ENCODE measurements around the gene CLCN6.

The CLCN6 gene

DNA sequence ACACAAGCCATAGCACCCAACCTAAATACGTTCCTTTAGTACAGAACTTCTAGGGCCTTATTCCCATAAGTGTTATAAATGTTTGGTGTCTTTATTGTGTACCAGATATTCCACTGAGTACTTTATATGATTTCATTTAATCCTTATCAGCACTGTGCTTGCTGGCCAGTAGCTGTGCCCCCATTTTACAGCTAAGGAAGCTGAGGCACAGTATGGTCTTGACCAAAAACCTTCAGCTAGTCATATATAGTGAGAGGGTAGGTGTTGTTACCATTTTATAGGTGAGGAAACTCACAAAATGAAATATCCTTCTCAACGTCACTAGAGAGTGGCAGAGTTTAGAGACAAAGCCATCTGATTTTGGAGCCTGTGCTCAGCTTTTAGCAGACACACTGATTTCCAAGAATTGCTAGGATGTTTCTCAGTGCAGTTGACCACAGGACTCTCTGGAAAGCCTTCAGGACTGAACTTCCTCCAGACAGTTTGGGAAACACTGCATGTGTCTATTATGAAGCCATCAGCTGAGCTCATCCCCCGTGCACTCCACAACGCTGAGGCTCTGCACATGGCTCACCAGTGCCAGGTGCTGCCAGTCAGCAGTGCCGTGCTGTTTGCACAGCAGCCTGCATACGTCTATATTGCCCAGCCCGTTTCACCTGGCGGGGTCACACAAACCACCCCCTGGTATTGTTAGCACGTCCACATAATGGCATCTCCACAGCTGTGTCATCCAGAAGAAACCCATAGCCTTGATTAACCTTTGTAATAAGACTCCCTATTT lies 26.1 kb downstream of the CLCN6 start:
- DNase-seq (ENCODE audit: low read depth) = no peak

DNA sequence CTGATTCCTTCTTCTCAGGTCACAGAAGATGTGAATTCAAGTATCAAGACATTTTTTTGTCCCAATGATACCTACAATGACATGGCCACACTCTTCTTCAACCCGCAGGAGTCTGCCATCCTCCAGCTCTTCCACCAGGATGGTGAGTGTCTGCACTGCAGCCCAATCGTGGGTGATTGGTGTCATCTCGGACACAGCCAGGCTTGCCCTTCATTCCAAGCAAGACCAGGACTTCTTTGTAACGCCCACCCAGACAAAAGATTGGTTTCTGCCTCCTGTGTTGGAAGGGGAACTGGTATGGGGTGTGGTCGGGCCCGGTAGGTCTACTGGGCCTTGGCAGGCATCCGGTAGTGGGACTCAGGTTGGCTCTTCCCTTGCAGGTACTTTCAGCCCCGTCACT lies 27.5 kb downstream of the CLCN6 start:
- no peak for DNase-seq (ENCODE audit: low read depth)

DNA sequence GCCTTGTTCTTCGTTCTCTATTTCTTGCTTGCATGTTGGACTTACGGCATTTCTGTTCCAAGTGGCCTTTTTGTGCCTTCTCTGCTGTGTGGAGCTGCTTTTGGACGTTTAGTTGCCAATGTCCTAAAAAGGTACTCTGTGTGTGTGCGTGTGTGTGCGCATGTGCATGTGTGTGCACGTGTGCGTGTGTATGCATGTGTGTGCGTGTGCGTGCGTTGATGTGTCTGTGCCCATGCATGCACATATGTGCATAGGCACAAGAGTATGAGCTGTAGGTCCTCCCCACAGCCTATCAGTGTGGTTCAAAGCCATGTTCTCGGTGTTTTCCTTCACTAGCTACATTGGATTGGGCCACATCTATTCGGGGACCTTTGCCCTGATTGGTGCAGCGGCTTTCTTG lies 27.9 kb downstream of the CLCN6 start:
- no peak for DNase-seq (ENCODE audit: low read depth)

DNA sequence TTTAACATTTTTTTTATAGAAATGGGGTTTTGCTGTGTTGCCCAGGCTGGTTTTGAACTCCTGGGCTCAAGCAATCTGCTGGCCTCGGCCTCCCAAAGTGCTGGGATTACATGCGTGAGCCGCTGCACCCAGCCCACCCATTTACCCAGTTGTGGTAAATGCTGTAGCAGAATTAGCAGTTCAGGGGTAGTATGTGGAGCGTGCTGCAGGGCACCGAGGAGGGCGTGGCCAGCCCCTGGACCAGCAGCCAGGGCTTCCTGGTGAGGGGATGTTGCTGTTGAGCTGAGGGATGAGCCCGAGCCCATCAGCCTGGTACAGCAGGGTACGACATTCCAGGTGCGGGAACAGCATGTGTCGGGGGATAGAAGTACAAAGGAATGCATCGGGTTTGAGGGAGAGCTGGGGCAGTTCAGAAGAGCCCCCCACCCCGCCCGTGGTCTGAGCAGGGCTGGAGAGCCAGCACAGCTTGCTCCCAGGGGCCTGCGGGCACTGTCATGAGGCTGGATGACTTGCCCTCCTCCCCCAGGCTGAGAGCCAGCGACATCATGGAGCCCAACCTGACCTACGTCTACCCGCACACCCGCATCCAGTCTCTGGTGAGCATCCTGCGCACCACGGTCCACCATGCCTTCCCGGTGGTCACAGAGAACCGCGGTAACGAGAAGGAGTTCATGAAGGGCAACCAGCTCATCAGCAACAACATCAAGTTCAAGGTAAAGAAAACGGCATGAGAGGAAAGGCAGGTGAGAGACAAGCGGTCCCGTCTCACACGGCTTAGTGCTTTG lies 29.6 kb downstream of the CLCN6 start:
- no peak for DNase-seq (ENCODE audit: low read depth)

DNA sequence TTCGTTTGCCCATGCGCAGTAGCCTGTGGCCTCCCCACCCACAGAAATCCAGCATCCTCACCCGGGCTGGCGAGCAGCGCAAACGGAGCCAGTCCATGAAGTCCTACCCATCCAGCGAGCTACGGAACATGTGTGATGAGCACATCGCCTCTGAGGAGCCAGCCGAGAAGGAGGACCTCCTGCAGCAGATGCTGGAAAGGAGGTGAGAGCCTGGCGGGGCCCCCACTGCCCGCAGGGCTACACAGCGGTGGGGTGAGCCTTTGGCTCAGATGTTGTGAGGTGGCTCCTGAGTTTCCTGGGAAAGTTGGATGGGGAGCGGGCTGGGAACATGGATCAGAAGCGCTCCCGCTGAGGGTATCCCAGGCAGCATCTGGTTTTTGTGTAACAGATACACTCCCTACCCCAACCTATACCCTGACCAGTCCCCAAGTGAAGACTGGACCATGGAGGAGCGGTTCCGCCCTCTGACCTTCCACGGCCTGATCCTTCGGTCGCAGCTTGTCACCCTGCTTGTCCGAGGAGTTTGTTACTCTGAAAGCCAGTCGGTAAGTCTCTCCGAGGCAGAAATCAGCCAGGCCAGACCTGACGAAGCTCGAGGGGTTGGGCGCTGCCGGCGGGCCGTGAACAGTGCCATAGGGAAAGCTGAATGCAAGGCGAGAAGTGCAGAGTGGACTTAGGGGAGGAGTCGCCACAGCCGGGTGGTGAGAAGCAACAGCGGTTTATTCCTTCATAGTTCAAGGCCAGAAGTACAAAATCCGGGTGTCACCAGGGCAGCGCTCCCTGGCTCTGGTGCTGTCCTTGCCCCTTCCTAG lies 31.2 kb downstream of the CLCN6 start:
- no peak for DNase-seq (ENCODE audit: low read depth)

DNA sequence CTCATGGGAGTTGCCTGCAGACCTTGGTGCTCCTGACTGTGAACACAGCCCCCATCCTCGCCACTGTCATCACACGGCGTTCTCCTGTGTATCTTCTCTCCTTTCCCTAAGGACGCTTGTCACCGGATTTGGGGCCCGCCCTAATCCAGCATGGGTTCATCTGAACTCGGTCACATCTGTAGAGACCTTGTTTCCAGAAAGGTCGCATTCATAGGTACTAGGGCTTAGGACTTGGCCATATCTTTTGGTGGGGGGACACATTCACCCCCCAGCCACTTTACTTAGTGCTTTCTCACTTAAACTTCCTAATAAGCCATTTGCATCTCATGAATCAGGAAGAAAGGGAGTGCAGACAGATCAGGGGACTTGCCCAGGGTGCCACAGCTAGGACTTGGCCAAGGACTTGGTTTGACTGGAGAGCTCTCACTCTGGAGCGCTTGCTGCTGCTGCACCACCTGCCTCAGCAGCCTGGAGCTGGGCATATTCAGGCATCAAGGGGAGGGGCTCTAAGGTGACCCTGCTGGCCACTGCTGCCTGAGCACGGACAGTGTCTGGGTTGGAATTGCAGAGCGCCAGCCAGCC lies 31.9 kb downstream of the CLCN6 start:
- DNase-seq (ENCODE audit: low read depth) = no peak

DNA sequence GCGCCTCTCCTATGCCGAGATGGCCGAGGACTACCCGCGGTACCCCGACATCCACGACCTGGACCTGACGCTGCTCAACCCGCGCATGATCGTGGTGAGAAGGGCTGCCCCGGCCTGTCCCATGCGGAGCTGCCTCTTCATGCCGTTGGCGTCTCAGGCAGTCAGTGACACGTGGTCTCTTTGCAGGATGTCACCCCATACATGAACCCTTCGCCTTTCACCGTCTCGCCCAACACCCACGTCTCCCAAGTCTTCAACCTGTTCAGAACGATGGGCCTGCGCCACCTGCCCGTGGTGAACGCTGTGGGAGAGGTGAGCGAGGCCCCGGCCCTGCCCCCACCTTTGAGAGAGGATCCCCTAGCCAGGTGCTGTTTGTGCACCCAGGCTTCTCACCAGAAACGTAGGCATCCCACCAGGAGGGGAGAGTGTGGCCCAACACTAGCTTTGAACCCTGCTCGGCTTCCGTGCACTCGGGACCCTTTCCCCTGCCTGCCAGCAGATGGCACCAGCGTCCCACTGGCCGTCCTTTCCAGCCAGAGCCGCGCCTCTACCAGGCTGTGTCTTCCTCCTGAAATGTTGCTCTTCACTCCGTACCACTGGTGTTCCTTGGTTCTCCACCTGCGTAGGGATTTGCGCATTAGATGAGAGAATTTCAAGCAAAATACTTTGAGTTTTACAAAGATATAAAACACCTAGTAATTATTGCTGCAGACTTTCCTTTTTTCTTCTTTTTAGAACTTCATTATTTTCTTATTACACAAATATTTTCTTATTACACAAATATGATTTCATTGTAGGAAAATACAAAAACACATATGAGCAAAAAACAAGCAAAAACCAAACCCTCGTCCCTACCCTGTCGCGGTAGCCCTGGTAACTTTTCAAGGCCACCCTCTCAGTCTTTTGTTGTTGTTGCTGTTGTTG lies 32.6 kb downstream of the CLCN6 start:
- no peak for DNase-seq (ENCODE audit: low read depth)

DNA sequence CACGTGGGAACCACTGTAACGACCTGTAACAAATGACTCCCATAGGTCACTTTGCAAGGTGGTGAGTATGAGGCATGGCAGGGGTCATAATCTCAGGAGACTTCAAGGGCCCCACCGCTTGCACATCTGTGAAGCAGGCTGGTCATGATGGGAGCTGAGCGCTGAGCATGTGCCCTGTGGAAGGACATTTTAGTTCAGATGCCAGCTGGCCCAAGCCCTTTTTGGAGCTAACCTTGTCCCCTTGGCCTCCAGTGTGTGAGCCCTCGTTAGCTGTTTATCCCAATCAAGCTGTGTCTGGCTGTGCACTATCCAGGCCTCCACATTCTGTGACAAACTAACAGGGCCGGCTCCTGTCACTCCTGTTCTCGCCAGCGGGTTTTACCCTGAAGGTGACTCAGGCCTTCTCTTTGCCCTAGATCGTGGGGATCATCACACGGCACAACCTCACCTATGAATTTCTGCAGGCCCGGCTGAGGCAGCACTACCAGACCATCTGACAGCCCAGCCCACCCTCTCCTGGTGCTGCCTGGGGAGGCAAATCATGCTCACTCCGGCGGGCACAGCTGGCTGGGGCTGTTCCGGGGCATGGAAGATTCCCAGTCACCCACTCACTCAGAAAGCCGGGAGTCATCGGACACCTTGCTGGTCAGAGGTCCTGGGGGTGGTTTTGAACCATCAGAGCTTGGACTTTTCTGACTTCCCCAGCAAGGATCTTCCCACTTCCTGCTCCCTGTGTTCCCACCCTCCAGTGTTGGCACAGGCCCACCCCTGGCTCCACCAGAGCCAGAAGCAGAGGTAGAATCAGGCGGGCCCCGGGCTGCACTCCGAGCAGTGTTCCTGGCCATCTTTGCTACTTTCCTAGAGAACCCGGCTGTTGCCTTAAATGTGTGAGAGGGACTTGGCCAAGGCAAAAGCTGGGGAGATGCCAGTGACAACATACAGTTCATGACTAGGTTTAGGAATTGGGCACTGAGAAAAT lies 34.0 kb downstream of the CLCN6 start:
- DNase-seq (ENCODE audit: low read depth) = no peak

DNA sequence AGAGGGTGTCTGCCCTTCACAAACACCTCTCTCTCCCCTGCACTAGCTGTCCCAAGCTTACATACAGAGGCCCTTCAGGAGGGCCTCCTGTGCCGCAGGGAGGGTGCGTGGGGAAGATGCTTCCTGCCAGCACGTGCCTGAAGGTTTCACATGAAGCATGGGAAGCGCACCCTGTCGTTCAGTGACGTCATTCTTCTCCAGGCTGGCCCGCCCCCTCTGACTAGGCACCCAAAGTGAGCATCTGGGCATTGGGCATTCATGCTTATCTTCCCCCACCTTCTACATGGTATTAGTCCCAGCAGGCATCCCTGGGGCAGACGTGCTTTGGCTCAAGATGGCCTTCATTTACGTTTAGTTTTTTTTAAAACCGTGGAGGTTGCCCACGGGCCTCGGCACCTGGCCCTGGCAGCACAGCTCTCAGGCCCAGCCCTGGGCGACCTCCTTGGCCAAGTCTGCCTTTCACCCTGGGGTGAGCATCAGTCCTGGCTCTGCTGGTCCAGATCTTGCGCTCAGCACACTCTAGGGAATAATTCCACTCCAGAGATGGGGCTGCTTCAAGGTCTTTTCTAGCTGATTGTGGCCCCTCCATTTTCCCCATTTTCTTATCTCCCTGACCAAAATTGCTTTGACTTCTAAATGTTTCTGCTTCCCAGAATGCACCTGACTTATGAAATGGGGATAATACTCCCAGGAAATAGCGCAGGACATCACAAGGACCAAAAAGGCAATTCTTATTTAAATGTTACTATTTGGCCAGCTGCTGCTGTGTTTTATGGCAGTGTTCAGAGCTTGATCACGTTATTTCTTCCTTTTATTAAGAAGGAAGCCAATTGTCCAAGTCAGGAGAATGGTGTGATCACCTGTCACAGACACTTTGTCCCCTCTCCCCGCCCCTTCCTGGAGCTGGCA lies 35.5 kb downstream of the CLCN6 start:
- no peak for DNase-seq (ENCODE audit: low read depth)

DNA sequence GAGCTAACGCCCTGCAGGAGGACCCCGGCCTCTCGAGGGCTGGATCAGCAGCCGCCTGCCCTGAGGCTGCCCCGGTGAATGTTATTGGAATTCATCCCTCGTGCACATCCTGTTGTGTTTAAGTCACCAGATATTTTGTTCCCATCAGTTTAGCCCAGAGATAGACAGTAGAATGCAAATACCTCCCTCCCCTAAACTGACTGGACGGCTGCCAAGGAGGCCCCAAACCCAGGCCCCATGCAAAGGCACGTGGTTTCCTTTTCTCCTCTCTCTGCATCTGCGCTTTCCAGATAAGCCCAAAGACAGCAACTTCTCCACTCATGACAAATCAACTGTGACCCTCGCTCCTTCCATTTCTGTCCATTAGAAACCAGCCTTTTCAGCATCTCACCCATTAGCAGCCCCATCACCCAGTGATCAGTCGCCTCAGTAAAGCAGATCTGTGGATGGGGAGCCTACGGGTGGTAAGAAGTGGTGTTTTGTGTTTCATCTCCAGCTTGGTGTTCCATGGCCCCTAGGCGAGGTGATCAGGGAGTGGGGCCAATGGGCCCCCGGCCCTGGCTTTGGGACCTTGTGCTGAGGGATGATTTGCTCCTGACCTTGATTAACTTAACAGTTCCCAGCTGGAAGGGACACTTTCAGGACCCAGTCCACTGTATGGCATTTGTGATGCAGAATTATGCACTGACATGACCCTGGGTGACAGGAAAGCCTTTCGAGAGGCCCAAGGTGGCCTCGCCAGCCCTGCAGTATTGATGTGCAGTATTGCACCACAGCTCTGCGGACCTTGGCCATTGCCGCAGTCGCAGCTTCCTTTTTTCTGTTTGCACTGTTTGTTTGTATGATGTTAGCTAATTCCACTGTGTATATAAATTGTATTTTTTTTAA lies 36.4 kb downstream of the CLCN6 start:
- no peak for DNase-seq (ENCODE audit: low read depth)

DNA sequence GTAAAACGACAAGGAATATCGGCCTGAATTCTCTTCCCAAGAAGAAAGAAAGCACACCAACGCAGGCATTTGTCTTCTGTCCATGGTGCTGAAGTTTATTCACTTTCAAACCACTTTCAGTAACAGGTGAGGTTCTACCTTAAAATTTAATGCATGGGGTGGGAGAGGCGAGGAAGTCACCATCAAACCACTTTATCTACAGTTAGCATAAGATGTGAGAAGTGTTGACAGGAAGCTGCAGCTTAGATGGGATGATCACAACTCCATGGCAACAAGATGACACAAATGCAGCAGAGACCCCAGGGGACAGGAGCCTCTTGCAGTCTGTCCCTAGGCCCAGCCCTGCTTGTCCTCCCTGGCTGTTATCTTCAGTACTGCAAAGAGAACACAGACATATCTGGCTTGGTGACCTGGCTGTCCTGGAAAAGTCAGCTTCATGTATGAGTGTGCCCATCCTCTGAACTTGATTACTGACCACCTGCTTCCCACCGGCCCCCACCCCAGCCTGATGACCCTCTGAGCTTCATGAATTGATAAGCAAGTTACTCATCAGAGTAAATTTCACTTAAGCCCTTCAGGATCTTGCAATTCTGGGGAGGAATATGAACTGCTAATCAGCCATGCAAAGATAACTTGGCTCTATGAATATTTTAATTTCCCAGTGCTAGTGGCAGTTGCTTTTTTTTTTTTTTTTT lies 39.8 kb downstream of the CLCN6 start:
- no peak for DNase-seq (ENCODE audit: low read depth)

DNA sequence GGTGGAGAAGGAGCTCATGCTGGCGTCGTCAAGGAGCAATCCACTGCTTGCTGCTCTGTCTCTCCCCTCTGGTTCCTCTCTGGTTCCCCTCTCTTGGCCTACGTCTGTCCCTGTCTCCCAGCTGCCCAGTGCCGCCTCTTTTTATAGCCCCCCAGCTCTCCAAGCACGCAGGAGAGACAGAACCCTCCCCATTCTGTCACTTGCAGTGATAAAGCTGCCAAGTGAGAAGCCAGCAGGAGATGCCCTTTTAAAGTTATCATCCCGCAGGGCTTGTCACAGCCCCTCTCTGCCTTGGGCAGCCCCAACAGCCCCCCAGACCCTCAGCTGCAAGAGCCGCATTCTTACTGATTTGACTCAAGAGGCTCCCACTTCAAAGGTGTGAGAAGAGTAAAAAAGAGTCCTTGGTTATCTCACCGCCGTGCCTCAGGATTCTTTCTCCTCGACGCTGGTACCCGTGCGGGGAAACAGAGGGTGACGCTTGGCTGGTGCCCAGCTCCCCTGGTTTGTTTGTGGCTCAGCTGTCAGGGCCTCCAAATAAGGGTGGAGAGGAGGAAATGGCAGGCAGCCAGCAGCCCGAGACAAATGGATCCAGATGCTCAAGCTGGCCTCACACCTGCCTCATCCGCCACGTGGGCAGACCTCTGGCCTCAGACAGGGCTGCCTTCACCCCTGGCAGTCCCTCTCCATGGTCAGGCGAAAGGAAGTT lies 41.8 kb downstream of the CLCN6 start, which contains the start of gene NPPA:
Gene NPPA (minus strand): TSS at position 117 of the 706 bp plus-strand sequence. CDS start 99 bp downstream, at position 18.
- no peak for DNase-seq (ENCODE audit: low read depth)

DNA sequence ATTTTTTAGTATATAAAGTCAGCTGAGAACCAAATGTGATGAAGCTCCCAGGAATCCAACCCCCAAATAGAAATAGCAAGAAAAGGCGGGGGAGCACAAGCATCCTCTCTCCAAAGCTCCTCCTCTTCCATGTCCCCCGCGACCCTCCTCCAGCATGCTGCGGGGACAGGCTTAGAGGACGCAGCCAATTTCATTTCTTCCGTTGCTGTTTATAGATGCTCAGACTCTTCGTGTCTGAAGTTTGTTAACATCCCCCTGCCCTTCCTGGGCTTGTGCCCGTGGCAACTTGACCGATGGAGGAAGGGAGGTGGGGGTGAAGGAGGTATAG lies 42.3 kb downstream of the CLCN6 start:
- DNase-seq (ENCODE audit: low read depth) = no peak

DNA sequence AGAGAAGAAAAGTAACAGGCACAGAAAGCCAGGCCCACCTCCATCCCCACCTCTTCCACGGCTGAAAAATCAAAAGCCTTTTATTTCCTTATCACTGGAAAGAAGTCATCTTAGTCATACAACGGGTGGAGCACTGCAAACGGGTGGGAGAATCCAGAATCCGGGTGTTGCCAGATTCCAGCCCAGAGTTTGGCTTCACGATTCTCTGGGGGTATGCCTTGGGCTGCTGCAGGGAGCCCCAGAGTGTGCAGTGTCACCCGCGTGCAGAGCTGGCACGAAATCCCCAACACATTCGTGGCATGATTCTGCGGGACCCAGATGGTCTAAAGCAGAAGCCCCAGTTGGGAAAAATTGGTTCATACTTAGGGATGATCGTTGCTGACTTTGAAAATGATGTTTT lies 44.2 kb downstream of the CLCN6 start:
- no peak for DNase-seq (ENCODE audit: low read depth)

DNA sequence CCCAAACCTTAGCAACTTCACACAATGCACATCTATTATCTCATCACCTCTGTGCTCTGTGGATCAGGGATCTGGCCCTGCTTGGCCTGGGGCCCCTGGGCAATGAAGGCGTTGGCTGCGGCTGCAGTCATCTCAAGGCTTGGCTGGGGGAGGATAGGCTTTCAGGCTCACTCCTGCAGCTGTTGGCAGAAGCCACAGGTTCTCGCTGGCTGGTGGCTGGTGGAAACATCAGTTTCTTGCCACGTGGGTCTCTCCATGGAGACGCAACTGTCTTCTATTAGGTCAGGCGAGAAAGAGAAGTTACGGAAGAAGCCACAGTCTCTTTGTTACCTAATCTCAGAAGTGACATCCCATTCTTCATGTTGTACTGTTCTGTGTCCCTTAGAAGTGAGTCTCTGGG lies 45.2 kb downstream of the CLCN6 start:
- no peak for DNase-seq (ENCODE audit: low read depth)

DNA sequence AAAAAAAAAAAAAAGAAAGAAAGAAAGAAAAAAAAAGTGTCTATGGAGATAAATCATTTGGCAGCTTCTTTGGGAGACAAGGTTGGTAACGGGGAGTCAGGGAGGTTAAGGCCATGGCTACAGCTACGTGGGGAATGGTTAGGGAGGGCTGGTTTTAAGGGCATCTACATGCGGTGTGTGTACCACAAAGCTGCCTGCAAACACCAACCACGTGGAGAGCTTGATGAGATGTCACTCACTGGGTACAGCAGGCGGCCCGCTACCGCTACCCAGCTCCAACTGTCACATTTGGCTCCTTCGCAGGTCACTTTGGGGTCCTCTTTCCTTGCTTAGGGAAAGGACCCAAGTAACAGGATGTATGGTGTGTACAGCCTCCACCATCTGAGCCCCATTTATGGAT lies 48.5 kb downstream of the CLCN6 start:
- DNase-seq (ENCODE audit: low read depth) = no peak

DNA sequence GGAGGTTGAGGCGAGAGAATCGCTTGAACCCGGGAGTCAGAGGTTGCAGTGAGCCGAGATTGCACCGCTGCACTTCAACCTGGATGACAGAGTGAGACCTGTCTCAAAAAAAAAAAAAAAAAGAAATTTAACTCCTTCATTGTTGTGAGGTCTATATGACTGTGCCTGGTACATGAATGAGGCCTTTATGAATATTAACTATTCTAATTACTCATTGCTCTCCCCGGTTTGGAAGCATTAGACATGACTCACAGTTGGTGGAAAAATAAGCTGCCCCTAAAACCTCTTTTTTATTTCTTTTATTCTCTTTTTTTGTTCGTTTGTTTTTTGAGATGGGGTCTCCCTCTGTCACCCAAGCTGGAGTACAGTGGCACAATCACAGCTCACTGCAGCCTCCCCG lies 49.4 kb downstream of the CLCN6 start:
- no peak for DNase-seq (ENCODE audit: low read depth)
